DOHH2 (cell line): ENCODE measurements around the gene IBA57.

ENCODE experiments used
- H3F3A ChIP-seq: fragments of 200-600 bp; sonication (generic), shearing (Covaris generic); 2 replicates; pipeline ENCODE4 v1.6.0; 2016; ENCODE audit warnings: antibody characterized with exemption, mild to moderate bottlenecking; ENCODE audit not compliant: control insufficient read depth, insufficient read depth
- H3K27ac ChIP-seq: fragments of 200-600 bp; sonication (generic); 2 replicates; pipeline ENCODE4 v1.5.1; 2014; ENCODE audit warnings: low read depth, mild to moderate bottlenecking, low read length, moderate library complexity
- H3K27me3 ChIP-seq: fragments of 200-600 bp; sonication (generic); 2 replicates; pipeline ENCODE4 v1.6.1; 2014; ENCODE audit warnings: mild to moderate bottlenecking, low read length, mixed read lengths; ENCODE audit not compliant: control insufficient read depth
- H3K36me3 ChIP-seq: fragments of 200-600 bp; sonication (generic); 2 replicates; pipeline ENCODE4 v1.6.1; 2014; ENCODE audit warnings: mild to moderate bottlenecking, low read length, moderate library complexity, mixed read lengths; ENCODE audit not compliant: control insufficient read depth
- H3K4me1 ChIP-seq: fragments of 200-600 bp; sonication (generic); 2 replicates; pipeline ENCODE4 v1.6.1; 2014; ENCODE audit warnings: mild to moderate bottlenecking, low read length, mixed read lengths; ENCODE audit not compliant: control insufficient read depth
- H3K4me2 ChIP-seq: fragments of 200-600 bp; sonication (generic); 2 replicates; pipeline ENCODE4 v1.6.0; 2014; ENCODE audit warnings: mild to moderate bottlenecking, low read length, moderate library complexity
- H3K4me3 ChIP-seq: fragments of 200-600 bp; sonication (generic); 2 replicates; pipeline ENCODE4 v1.5.1; 2014; ENCODE audit warnings: mild to moderate bottlenecking, low read length, mixed read lengths
- H3K79me2 ChIP-seq: fragments of 200-600 bp; sonication (generic); 2 replicates; pipeline ENCODE4 v1.6.1; 2014; ENCODE audit warnings: mild to moderate bottlenecking, low read length, mixed read lengths; ENCODE audit not compliant: control insufficient read depth
- H3K9me2 ChIP-seq: fragments of 200-600 bp; sonication (generic); replicated peaks from 2 replicates; pipeline ENCODE4 v1.6.1; 2014; ENCODE audit warnings: mild to moderate bottlenecking, low read length, mixed read lengths; ENCODE audit not compliant: control insufficient read depth
- H3K9me3 ChIP-seq: fragments of 200-600 bp; sonication (generic); 2 replicates; pipeline ENCODE4 v1.6.1; 2014; ENCODE audit warnings: antibody characterized with exemption, low read length, mixed read lengths; ENCODE audit not compliant: control insufficient read depth, insufficient read depth
- H4K20me1 ChIP-seq: fragments of 200-600 bp; sonication (generic); 2 replicates; pipeline ENCODE4 v1.6.0; 2014; ENCODE audit warnings: low read depth, mild to moderate bottlenecking, antibody characterized with exemption, low read length, moderate library complexity; ENCODE audit not compliant: control insufficient read depth, insufficient read depth
- CTCF ChIP-seq: fragments of 200-600 bp; sonication (generic); IDR thresholded peaks from one replicate; pipeline ENCODE4 v1.5.1; 2014; ENCODE audit warnings: antibody characterized with exemption, mild to moderate bottlenecking, low read depth, low read length; ENCODE audit not compliant: poor library complexity, severe bottlenecking
- EZH2phosphoT487 ChIP-seq: fragments of 200-600 bp; sonication (generic); IDR thresholded peaks from 2 replicates; pipeline ENCODE4 v1.6.1; 2017; ENCODE audit warnings: borderline replicate concordance, mild to moderate bottlenecking, antibody characterized with exemption, low read length, moderate library complexity, mixed read lengths

IBA57 gene

GRCh38 chr1:228161362-228161761 is 4.2 kb upstream of the IBA57 start:
- Histone ChIP-seq H3K27me3 (no peaks in the 10 kb centered on the region), H3K79me2 (peaks cover 3% of the 10 kb centered on the region), H3K4me1 (peaks cover 9% of the 10 kb centered on the region), H3K9me2 (no peaks in the 10 kb centered on the region), H3K36me3 (no peaks in the 10 kb centered on the region), H4K20me1 (peaks cover under 1% of the 10 kb centered on the region; the same call in 1 of the 2 replicates), H3K27ac (no peak overlapping the region), H3K4me3 (no peak overlapping the region), H3K9me3 (no peaks in the 10 kb centered on the region), H3F3A (no peaks in the 10 kb centered on the region), H3K4me2 (no peak overlapping the region)
- TF ChIP-seq CTCF (no peak), EZH2phosphoT487 (no peak)

DNA sequence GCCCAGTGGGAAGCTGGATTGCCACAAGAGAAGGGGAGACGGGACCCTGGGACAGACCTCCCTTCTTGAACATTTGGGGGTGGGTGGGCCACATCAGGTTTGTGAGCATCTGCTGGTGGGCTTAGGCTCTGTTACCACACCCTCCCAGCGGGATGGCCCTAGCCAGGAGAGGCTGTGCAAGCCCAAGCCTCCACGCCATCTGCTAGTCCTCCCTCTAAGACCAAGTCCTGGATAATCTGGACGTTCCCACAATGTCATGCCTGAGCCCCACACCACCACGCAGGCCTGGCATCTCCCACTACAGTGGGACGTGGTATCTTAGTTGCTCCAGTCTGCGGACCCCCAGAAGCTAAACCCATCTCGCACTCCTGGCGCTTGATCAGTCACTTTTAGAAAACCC is 3.7 kb upstream of the IBA57 start:
- Histone ChIP-seq H3K4me1 (peaks cover 14% of the 10 kb centered on the region), H3K4me2 (no peak overlapping the region), H3K79me2 (peaks cover 8% of the 10 kb centered on the region), H3K4me3 (no peak overlapping the region), H3K27me3 (no peaks in the 10 kb centered on the region), H4K20me1 (peaks cover 6% of the 10 kb centered on the region; the same call in 1 of the 2 replicates), H3F3A (no peaks in the 10 kb centered on the region), H3K9me3 (no peaks in the 10 kb centered on the region), H3K9me2 (no peaks in the 10 kb centered on the region), H3K27ac (no peak overlapping the region), H3K36me3 (no peaks in the 10 kb centered on the region)
- TF ChIP-seq EZH2phosphoT487: no peak
- no peak for TF ChIP-seq CTCF

- H3K4me1 ChIP-seq: peaks cover 15% of the 10 kb centered on the region
- no peaks in the 10 kb centered on the region for H3K27me3 ChIP-seq
- H3K4me2 ChIP-seq: no peak overlapping the region
- H3K9me3 ChIP-seq: no peaks in the 10 kb centered on the region
- TF ChIP-seq CTCF (no peak), EZH2phosphoT487 (no peak)
- H3F3A ChIP-seq: no peaks in the 10 kb centered on the region
- peaks cover 11% of the 10 kb centered on the region for H3K79me2 ChIP-seq
- no peak overlapping the region for H3K4me3 ChIP-seq
- H3K36me3 ChIP-seq: no peaks in the 10 kb centered on the region
- H3K9me2 ChIP-seq: no peaks in the 10 kb centered on the region
- peaks cover 6% of the 10 kb centered on the region; the same call in 1 of the 2 replicates for H4K20me1 ChIP-seq
- H3K27ac ChIP-seq: no peak overlapping the region
Observed at GRCh38 chr1:228162286-228163006, 3.2 kb upstream of the IBA57 start.
